HEK293T (cell line): ENCODE measurements around the gene PNPO.

ENCODE experiments used
- ARNT ChIP-seq: fragments of 450-650 bp; IDR thresholded peaks from 2 replicates; pipeline ENCODE4 v1.6.1; 2017; ENCODE audit warnings: mild to moderate bottlenecking
- BHLHE40 ChIP-seq: fragments of 450-650 bp; IDR thresholded peaks from 2 replicates; pipeline ENCODE4 v1.6.1; 2016; ENCODE audit warnings: mild to moderate bottlenecking, moderate library complexity, borderline replicate concordance
- ELF4 ChIP-seq: fragments of 450-650 bp; IDR thresholded peaks from 2 replicates; pipeline ENCODE4 v1.6.1; 2017; ENCODE audit warnings: antibody characterized with exemption
- FOXK2 ChIP-seq: fragments of 450-650 bp; IDR thresholded peaks from 2 replicates; pipeline ENCODE4 v1.6.1; 2016; ENCODE audit warnings: mild to moderate bottlenecking
- FOXM1 ChIP-seq: fragments of 450-650 bp; IDR thresholded peaks from 2 replicates; pipeline ENCODE4 v1.6.1; 2017; ENCODE audit warnings: mild to moderate bottlenecking, borderline replicate concordance
- L3MBTL2 ChIP-seq: fragments of 450-650 bp; conservative IDR thresholded peaks from 2 replicates; pipeline ENCODE4 v1.6.1; 2016; ENCODE audit warnings: mild to moderate bottlenecking
- NFRKB ChIP-seq: fragments of 450-650 bp; IDR thresholded peaks from 2 replicates; pipeline ENCODE4 v1.6.1; 2016; ENCODE audit warnings: mild to moderate bottlenecking, moderate library complexity
- SP1 ChIP-seq: fragments of 450-650 bp; IDR thresholded peaks from 2 replicates; pipeline ENCODE4 v1.6.1; 2017
- TARDBP ChIP-seq: fragments of 450-650 bp; IDR thresholded peaks from 2 replicates; pipeline ENCODE4 v1.6.1; 2016
- ZNF384 ChIP-seq: fragments of 450-650 bp; IDR thresholded peaks from 2 replicates; pipeline ENCODE4 v1.6.1; 2016

- TF ChIP-seq ELF4 = no peak
- no peak for TF ChIP-seq ARNT
- no peak for TF ChIP-seq BHLHE40
- no peak for TF ChIP-seq FOXK2
- no peak for TF ChIP-seq L3MBTL2
- TF ChIP-seq SP1 = no peak
- no peak for TF ChIP-seq TARDBP
- no peak for TF ChIP-seq ZNF384
- no peak for TF ChIP-seq NFRKB
- no peak for TF ChIP-seq FOXM1
Measured at GRCh38 chr17:47907932-47908562, 33.3 kb upstream of the PNPO start.
